ENCODE data around the gene LPP. TPM values are rescaled to one million over a fixed set of nuclear protein-coding genes. Genes with fewer than 3 reads are reported as not detected.

Gene LPP
- total RNA-seq, 3 donors from 2014 or later (not counting 1 experiment from before 2014, with no cell fraction given): 137 to 163 (median 149) TPM

DNA sequence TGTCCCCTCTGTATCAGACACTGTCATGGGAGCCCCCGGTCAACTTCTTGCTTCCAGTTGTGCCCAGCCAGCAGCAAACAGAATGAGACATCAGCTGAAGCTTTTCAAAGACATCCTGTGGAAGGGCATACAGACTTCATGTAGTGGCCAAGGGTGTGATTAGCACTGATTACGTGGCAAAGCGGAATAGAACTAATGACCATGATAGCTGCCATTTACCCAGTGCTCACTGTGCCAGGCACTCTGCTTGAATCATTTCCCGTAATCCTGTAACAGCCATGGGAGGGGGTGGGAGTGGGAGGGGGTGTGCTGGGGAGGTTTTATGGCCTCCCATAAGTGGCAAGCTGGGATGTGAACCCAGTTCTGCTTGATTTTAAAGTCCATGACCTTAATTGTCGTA is 29.5 kb downstream of the LPP start:
- Histone ChIP-seq H3K4me1 (ENCODE audit: control insufficient read depth, insufficient read depth, low read length) (peaks cover 21% of the 10 kb centered on the region), H3K27me3 (ENCODE audit: control insufficient read depth, insufficient read depth, low read length) (no peaks in the 10 kb centered on the region), H3K9me3 (ENCODE audit: control insufficient read depth, insufficient read depth, low read length) (no peaks in the 10 kb centered on the region), H3K27ac (ENCODE audit: low read length) (no peak overlapping the region), H3K36me3 (ENCODE audit: control insufficient read depth, insufficient read depth, low read length) (peaks cover 3% of the 10 kb centered on the region), H3K4me3 (ENCODE audit: low read length) (no peak overlapping the region)
- Mint-ChIP-seq H3K4me3 (no peak overlapping the region), H3K36me3 (no peaks in the 10 kb centered on the region), H3K27ac (no peak overlapping the region), H3K27me3 (ENCODE audit: low read depth in 2 of 2) (no peaks in the 10 kb centered on the region), H3K9me3 (no peaks in the 10 kb centered on the region), H3K4me1 (peaks cover 57 to 71% of the 10 kb centered on the region in 2 donors)
- no peak for DNase-seq
- intact Hi-C loops (cut with micrococcal nuclease): loop anchor here (10.0 kb wide), 1 partner anchor 439 kb away; the partner anchor contains the start of gene BCL6
- ATAC-seq: no peak
- 94% methylated on average over 5 of the region's 5 CpGs for WGBS (ENCODE audit: insufficient coverage)
- TF ChIP-seq, protein P1, sequence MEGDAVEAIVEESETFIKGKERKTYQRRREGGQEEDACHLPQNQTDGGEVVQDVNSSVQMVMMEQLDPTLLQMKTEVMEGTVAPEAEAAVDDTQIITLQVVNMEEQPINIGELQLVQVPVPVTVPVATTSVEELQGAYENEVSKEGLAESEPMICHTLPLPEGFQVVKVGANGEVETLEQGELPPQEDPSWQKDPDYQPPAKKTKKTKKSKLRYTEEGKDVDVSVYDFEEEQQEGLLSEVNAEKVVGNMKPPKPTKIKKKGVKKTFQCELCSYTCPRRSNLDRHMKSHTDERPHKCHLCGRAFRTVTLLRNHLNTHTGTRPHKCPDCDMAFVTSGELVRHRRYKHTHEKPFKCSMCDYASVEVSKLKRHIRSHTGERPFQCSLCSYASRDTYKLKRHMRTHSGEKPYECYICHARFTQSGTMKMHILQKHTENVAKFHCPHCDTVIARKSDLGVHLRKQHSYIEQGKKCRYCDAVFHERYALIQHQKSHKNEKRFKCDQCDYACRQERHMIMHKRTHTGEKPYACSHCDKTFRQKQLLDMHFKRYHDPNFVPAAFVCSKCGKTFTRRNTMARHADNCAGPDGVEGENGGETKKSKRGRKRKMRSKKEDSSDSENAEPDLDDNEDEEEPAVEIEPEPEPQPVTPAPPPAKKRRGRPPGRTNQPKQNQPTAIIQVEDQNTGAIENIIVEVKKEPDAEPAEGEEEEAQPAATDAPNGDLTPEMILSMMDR (IDR thresholded peaks at IDR 0.05): no peak

DNA sequence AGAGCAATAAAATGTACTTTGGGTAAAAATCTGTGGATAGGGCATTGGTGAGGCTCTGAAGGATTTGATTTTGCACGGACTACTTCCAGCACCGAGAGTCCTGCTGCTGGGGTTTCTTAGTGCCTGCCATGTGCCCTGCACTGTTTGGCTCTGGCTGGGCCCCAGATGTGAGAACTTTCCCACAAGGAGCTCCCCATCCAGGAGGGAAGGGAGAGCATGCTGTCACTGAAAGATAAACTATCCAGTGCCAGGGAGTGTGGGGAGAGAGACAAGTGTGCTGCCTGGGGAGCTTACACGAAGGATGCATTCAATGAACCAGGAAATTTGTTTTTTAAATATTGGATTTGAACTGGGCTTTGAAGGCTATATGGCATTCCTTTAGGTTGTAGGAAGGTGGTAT is 30.2 kb downstream of the LPP start:
- peaks cover 58 to 71% of the 10 kb centered on the region in 2 donors for H3K4me1 Mint-ChIP-seq
- ATAC-seq: no peak

DNA sequence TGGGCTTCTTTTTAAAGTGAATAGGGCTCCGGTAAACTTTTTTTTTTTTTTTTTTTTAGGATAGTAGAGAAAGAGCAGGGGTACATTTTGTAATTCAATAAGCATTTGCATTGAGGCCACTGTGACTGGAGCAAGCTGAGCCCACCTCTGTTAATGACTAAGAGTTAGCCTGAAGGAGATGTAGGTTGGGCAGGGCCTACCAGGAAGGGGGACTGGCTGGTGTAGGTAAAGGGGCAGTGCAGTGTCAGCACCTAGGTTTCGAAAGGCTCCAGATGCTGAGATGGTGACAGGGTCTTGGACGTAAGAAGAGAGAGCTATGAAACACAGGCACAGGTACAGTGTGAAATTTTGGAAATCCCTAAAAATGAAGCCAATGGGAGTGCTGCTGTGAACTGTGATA is 30.7 kb downstream of the LPP start:
- Histone ChIP-seq H3K4me1 (ENCODE audit: control insufficient read depth, insufficient read depth, low read length) (peaks cover 16% of the 10 kb centered on the region), H3K36me3 (ENCODE audit: control insufficient read depth, insufficient read depth, low read length) (no peaks in the 10 kb centered on the region), H3K27ac (ENCODE audit: low read length) (no peak overlapping the region), H3K9me3 (ENCODE audit: control insufficient read depth, insufficient read depth, low read length) (no peaks in the 10 kb centered on the region), H3K27me3 (ENCODE audit: control insufficient read depth, insufficient read depth, low read length) (no peaks in the 10 kb centered on the region), H3K4me3 (ENCODE audit: low read length) (no peak overlapping the region)
- Mint-ChIP-seq H3K27me3 (ENCODE audit: low read depth in 2 of 2) (no peaks in the 10 kb centered on the region), H3K27ac (no peak overlapping the region), H3K4me1 (peaks cover 58 to 71% of the 10 kb centered on the region in 2 donors), H3K9me3 (no peaks in the 10 kb centered on the region), H3K4me3 (no peak overlapping the region), H3K36me3 (no peaks in the 10 kb centered on the region)
- DNase-seq (no peak), ATAC-seq (no peak)
- WGBS (ENCODE audit: insufficient coverage): 97% methylated on average over 3 of the region's 3 CpGs
- TF ChIP-seq, protein P1 (IDR thresholded peaks at IDR 0.05): no peak
- intact Hi-C loops (cut with micrococcal nuclease): loop anchor here (5.0 to 10.0 kb wide), 3 partner anchors 32 to 440 kb away; partner anchors contain the start of genes BCL6 and LPP

More for the DNA sequence above, 30.2 kb downstream of the LPP start:
- H3K27me3 ChIP-seq (ENCODE audit: control insufficient read depth, insufficient read depth, low read length): no peaks in the 10 kb centered on the region
- Mint-ChIP-seq H3K36me3 (no peaks in the 10 kb centered on the region), H3K27me3 (ENCODE audit: low read depth in 2 of 2) (no peaks in the 10 kb centered on the region), H3K27ac (no peak overlapping the region), H3K9me3 (no peaks in the 10 kb centered on the region), H3K4me3 (no peak overlapping the region)
- H3K27ac ChIP-seq (ENCODE audit: low read length): no peak overlapping the region
- 93% methylated on average over 3 of the region's 3 CpGs for WGBS (ENCODE audit: insufficient coverage)
- H3K9me3 ChIP-seq (ENCODE audit: control insufficient read depth, insufficient read depth, low read length): no peaks in the 10 kb centered on the region
- peaks cover 17% of the 10 kb centered on the region for H3K4me1 ChIP-seq (ENCODE audit: control insufficient read depth, insufficient read depth, low read length)
- H3K36me3 ChIP-seq (ENCODE audit: control insufficient read depth, insufficient read depth, low read length): peaks cover 2% of the 10 kb centered on the region
- no peak for DNase-seq
- TF ChIP-seq, protein P1 (IDR thresholded peaks at IDR 0.05): no peak
- intact Hi-C loops (cut with micrococcal nuclease): loop anchor here (10.0 kb wide), 1 partner anchor 439 kb away; the partner anchor contains the start of gene BCL6
- H3K4me3 ChIP-seq (ENCODE audit: low read length): no peak overlapping the region
